ENCODE measurements around the gene LRRC32. TPM values are rescaled to one million over a fixed set of nuclear protein-coding genes. Genes with fewer than 3 reads are reported as not detected.

LRRC32 gene
- 16.4 and 17.5 TPM in 2 replicates for total RNA-seq (2013; cell fraction: nucleolus; rRNA removed)
- total RNA-seq (2014; rRNA removed): 11.0 and 12.9 TPM in 2 replicates
- total RNA-seq (2014; rRNA removed; fragmentation: Illumina TruSeq; extraction: Trizol): 4.9 and 5.5 TPM in 2 replicates
- 20.8 and 21.2 TPM in 2 replicates for total RNA-seq (2021)
- 3.9 TPM for polyA plus RNA-seq (2011; ENCODE audit: low read depth)
- 0.17 and 0.56 TPM in 2 replicates for polyA plus RNA-seq (2011; rRNA removed)
- 0.31 and 0.67 TPM in 2 replicates for polyA plus RNA-seq (2011; cell fraction: cytosol; rRNA removed)
- 0.88 and 1.3 TPM in 2 replicates for polyA plus RNA-seq (2011; cell fraction: nucleus; rRNA removed)
- 4.3 and 11.6 TPM in 2 replicates for polyA plus RNA-seq (2012)
- polyA plus RNA-seq (2014; fragmentation: Illumina TruSeq; extraction: Trizol): 7.1 and 9.3 TPM in 2 replicates
- 1 to 10 TPM; 4.3 to 7.4 TPM for polyA plus RNA-seq (2014; fragmentation: Nextera tagmentation; extraction: Ambion mirVana)
- 12.2 and 15.4 TPM in 2 replicates for polyA plus RNA-seq (2014; rRNA removed)
- 1 to 10 TPM; 6.8 to 7.4 TPM for polyA plus RNA-seq (2016; fragmentation: Nextera tagmentation; extraction: Ambion mirVana)
- polyA minus RNA-seq (2011; rRNA and poly(A)+ RNA removed): 0.44 and 2.3 TPM in 2 replicates
- 0.40 and 0.62 TPM in 2 replicates for polyA minus RNA-seq (2011; cell fraction: cytosol; rRNA and poly(A)+ RNA removed)
- polyA minus RNA-seq (2011; cell fraction: nucleus; rRNA and poly(A)+ RNA removed): 0.12 and 0.19 TPM in 2 replicates
- percentile 70 among the genes with signal in this experiment for Bru-seq, nascent RNA
- percentile 55 among the genes with signal in this experiment for BruChase-seq, experiment 1, labeled RNA remaining after a 6-hour chase
- percentile 64 among the genes with signal in this experiment for BruChase-seq, experiment 2, labeled RNA remaining after a 2-hour chase
- long read RNA-seq, experiment 1: 0 reads
- long read RNA-seq, experiment 2, partial matches to known transcripts: 0 of 1 reads
- long read RNA-seq, experiment 2, other reads (novel, unspliced or antisense): 1 of 1 reads

GRCh38 chr11:76670485-76671236, at the start of gene LRRC32:
TSS of gene LRRC32 (minus strand) at chr11:76670747. CDS start at chr11:76665954, 4,793 bp downstream.
- peak within 1 kb of the TSS; percentile 62 for H3K4me3 ChIP-seq
- RAD21 ChIA-PET (ENCODE audit: unreplicated experiment): interaction anchor here (0.8 to 14.5 kb wide), 6 partner anchors 25 to 72 kb away, joined by 3 to 187 read pairs (median 18); no protein-coding TSS in a partner anchor
- FAIRE-seq (no peak), DNase-seq (ENCODE audit: low read depth, low spot score) (no peak), ATAC-seq (peak; percentile 3)
- in situ Hi-C loops (cut with MboI): loop anchor here (5.0 to 10.0 kb wide), 2 partner anchors 43 to 436 kb away; no protein-coding TSS in a partner anchor
- intact Hi-C loops (cut with micrococcal nuclease; ENCODE audit: unreplicated experiment): loop anchor here (10.0 kb wide), 1 partner anchor 296 kb away; no protein-coding TSS in a partner anchor
- H3K79me2 ChIP-seq (ENCODE audit: control insufficient read depth, insufficient read depth, low read length): no peaks in the 10 kb centered on the region
- POLR2A ChIA-PET: interaction anchor here (0.6 to 7.5 kb wide), 6 partner anchors 8 to 54 kb away, joined by 3 to 33 read pairs (median 4); no protein-coding TSS in a partner anchor
- peaks cover 1 to 8% of the 10 kb centered on the region in 2 experiments; a peak in 2 of 4 replicates for H3K27me3 ChIP-seq (replicated peaks in 1 of 2; ENCODE audit: control insufficient read depth in 2 of 2, insufficient read depth in 2 of 2, low read length in 1 of 2)
- H3K4me2 ChIP-seq (ENCODE audit: control insufficient read depth, insufficient read depth): peak within 1 kb of the TSS; percentile 77
- peaks cover 76% of the 10 kb centered on the region for H3K4me1 ChIP-seq (ENCODE audit: control insufficient read depth, insufficient read depth, low read length)
- no peaks in the 10 kb centered on the region for H3K36me3 ChIP-seq (ENCODE audit: control insufficient read depth in 2 of 2, insufficient read depth in 2 of 2, low read length in 1 of 2)
- no peak within 1 kb of the TSS; the same call in 1 of the 2 replicates for H2AFZ ChIP-seq (ENCODE audit: control insufficient read depth, low read depth, low read length)
- H3K9me3 ChIP-seq (replicated peaks; ENCODE audit: control insufficient read depth, insufficient read depth, low read length): no peaks in the 10 kb centered on the region
- WGBS (ENCODE audit: insufficient coverage, insufficient replicate concordance, low lambda C conversion rate, missing lambda C conversion rate): 4% methylated on average over 40 of the region's 82 CpGs
- SMC1A ChIA-PET (ENCODE audit: uncharacterized antibody, unreplicated experiment): interaction anchor here (0.9 to 7.1 kb wide), 9 partner anchors 9 to 72 kb away, joined by 3 to 50 read pairs (median 9); no protein-coding TSS in a partner anchor
- BruUV-seq (replicated peaks): no TSS peak
- no peaks in the 10 kb centered on the region for H4K20me1 ChIP-seq (ENCODE audit: control insufficient read depth, insufficient read depth)
- H3K27ac ChIP-seq (ENCODE audit: control insufficient read depth, insufficient read depth): peak within 1 kb of the TSS; percentile 47; the same call in 1 of the 2 replicates
- peak within 1 kb of the TSS; percentile 12; the same call in 1 of the 2 replicates for H3K9ac ChIP-seq (ENCODE audit: control insufficient read depth, insufficient read depth, low read length)
- CTCF ChIA-PET: interaction anchor here (1.0 to 17.2 kb wide), 4 partner anchors 40 to 70 kb away, joined by 6 to 273 read pairs (median 42); no protein-coding TSS in a partner anchor
- no peak for TF ChIP-seq CEBPZ (IDR thresholded peaks at IDR 0.05; ENCODE audit: low read depth, low read length)
- no peak for TF ChIP-seq MYC (IDR thresholded peaks at IDR 0.05; ENCODE audit: insufficient read depth, insufficient read length, insufficient replicate concordance, low read length, severe bottlenecking)
- TF ChIP-seq CREM (IDR thresholded peaks at IDR 0.05; ENCODE audit: low read depth): peak; percentile 28; the same call in 1 of the 2 replicates
- TF ChIP-seq POLR2AphosphoS5 (IDR thresholded peaks at IDR 0.05; ENCODE audit: low read length): no peak
- TF ChIP-seq KAT2A (conservative IDR thresholded peaks at IDR 0.05; ENCODE audit: control insufficient read depth, low read depth, low read length): no peak
- TF ChIP-seq CTCF (IDR thresholded peaks at IDR 0.05 in 2 of 3, conservative IDR thresholded peaks at IDR 0.05 in 1 of 3; ENCODE audit: control insufficient read depth in 2 of 3, extremely low read depth in 1 of 3, insufficient read depth in 1 of 3, low read depth in 3 of 3, low read length in 3 of 3): peak in 1 of 3 experiments; percentile 16; a peak in 2 of 6 replicates
- no peak for TF ChIP-seq ZNF217 (IDR thresholded peaks at IDR 0.05)
- TF ChIP-seq BACH1 (IDR thresholded peaks at IDR 0.05; ENCODE audit: borderline replicate concordance): 0 out of 2 replicates have a peak, but pooled peaks have one; percentile 11
- TF ChIP-seq, protein P1, sequence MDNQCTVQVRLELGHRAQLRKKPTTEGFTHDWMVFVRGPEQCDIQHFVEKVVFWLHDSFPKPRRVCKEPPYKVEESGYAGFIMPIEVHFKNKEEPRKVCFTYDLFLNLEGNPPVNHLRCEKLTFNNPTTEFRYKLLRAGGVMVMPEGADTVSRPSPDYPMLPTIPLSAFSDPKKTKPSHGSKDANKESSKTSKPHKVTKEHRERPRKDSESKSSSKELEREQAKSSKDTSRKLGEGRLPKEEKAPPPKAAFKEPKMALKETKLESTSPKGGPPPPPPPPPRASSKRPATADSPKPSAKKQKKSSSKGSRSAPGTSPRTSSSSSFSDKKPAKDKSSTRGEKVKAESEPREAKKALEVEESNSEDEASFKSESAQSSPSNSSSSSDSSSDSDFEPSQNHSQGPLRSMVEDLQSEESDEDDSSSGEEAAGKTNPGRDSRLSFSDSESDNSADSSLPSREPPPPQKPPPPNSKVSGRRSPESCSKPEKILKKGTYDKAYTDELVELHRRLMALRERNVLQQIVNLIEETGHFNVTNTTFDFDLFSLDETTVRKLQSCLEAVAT (IDR thresholded peaks at IDR 0.05): no peak
